Measurements from ENCODE around the gene PIGR. TPM values are rescaled to one million over a fixed set of nuclear protein-coding genes. Genes with fewer than 3 reads are reported as not detected.

Gene PIGR
- total RNA-seq, 1 experiment from 2014 or later = 2.6 TPM

GRCh38 chr1:206890125-206891060 is 55.9 kb downstream of the PIGR start:
- TF ChIP-seq EGR1 (IDR thresholded peaks at IDR 0.05; ENCODE audit: low read depth) = no peak
- no peak for TF ChIP-seq YY1 (IDR thresholded peaks at IDR 0.05; ENCODE audit: extremely low read depth, insufficient replicate concordance, low read depth, low read length)
- no peak for TF ChIP-seq EZH2phosphoT487 (IDR thresholded peaks at IDR 0.05; ENCODE audit: borderline replicate concordance)
- TF ChIP-seq ELF1 (IDR thresholded peaks at IDR 0.05; ENCODE audit: borderline replicate concordance, low read depth) = no peak
- TF ChIP-seq MAX (IDR thresholded peaks at IDR 0.05) = no peak
- TF ChIP-seq ATF3 (IDR thresholded peaks at IDR 0.05) = no peak
- no peak for TF ChIP-seq POLR2AphosphoS5 (IDR thresholded peaks at IDR 0.05; ENCODE audit: low read depth, low read length)
- no peak for TF ChIP-seq CTCF (IDR thresholded peaks at IDR 0.05 in 2 of 3, conservative IDR thresholded peaks at IDR 0.05 in 1 of 3; ENCODE audit: borderline replicate concordance in 1 of 3, insufficient read depth in 1 of 3, low read depth in 2 of 3, low read length in 2 of 3)
- TF ChIP-seq CEBPB (IDR thresholded peaks at IDR 0.05; ENCODE audit: low read depth) = no peak
- TF ChIP-seq POLR2A (IDR thresholded peaks at IDR 0.05; ENCODE audit: borderline replicate concordance, extremely low read depth, insufficient read depth, insufficient read length) = no peak
- no peak for TF ChIP-seq JUND (IDR thresholded peaks at IDR 0.05)
- no peak for TF ChIP-seq ZFX (IDR thresholded peaks at IDR 0.05)
- no peak for TF ChIP-seq FOSL1 (IDR thresholded peaks at IDR 0.05; ENCODE audit: low read depth)
- no peak for TF ChIP-seq CBX3 (IDR thresholded peaks at IDR 0.05; ENCODE audit: low read depth)
- no peak for TF ChIP-seq SRF (IDR thresholded peaks at IDR 0.05; ENCODE audit: low read depth)
- no peak for TF ChIP-seq SP1 (IDR thresholded peaks at IDR 0.05; ENCODE audit: low read depth)
- no peak for TF ChIP-seq SIN3A (IDR thresholded peaks at IDR 0.05; ENCODE audit: low read depth)
- H3K79me2 ChIP-seq (ENCODE audit: insufficient read depth, low read length) = no peaks in the 10 kb centered on the region
- H3K27ac ChIP-seq (ENCODE audit: low read depth, low read length) = no peak overlapping the region
- peaks cover 0 to 3% of the 10 kb centered on the region in 2 experiments; a peak in 1 of 4 replicates for H3K4me1 ChIP-seq (ENCODE audit: control insufficient read depth in 1 of 2, insufficient read depth in 2 of 2, low read length in 2 of 2)
- intact Hi-C loops (cut with micrococcal nuclease) = no loop called here
- H3K9me3 ChIP-seq (ENCODE audit: control insufficient read depth in 1 of 2, insufficient read depth in 1 of 2, low read depth in 1 of 2, low read length in 2 of 2) = no peaks in the 10 kb centered on the region
- ATAC-seq (no peak), DNase-seq (ENCODE audit: low read depth, low spot score) (no peak)
- no peak overlapping the region for H3K4me2 ChIP-seq (ENCODE audit: low read length)
- no peak overlapping the region for H3K9ac ChIP-seq (ENCODE audit: low read length)
- CTCF ChIA-PET = no interaction called here
- no peaks in the 10 kb centered on the region for H3K36me3 ChIP-seq (ENCODE audit: control insufficient read depth in 1 of 2, insufficient read depth in 2 of 2, low read length in 2 of 2)
- no TSS peak for BruUV-seq (replicated peaks)
- H3K27me3 ChIP-seq (ENCODE audit: insufficient read depth, low read length) = no peaks in the 10 kb centered on the region
- H2AFZ ChIP-seq (ENCODE audit: low read depth, low read length, poor library complexity, severe bottlenecking) = no peak overlapping the region
- RAD21 ChIA-PET (ENCODE audit: low non-redundant PET in 1 of 2, low total read pairs in 2 of 2, uncharacterized antibody in 2 of 2, unreplicated experiment in 2 of 2) = no interaction called here
- H4K20me1 ChIP-seq (ENCODE audit: insufficient read depth) = no peaks in the 10 kb centered on the region
- no peak overlapping the region for H3K4me3 ChIP-seq (replicated peaks in 1 of 2; ENCODE audit: low read depth in 1 of 2, low read length in 2 of 2)
- H3K9me2 ChIP-seq (ENCODE audit: insufficient read depth) = no peaks in the 10 kb centered on the region
- POLR2A ChIA-PET = no interaction called here

Measured in HCT116 (cell line).